ENCODE results near the gene CARD10.

The CARD10 gene

DNA sequence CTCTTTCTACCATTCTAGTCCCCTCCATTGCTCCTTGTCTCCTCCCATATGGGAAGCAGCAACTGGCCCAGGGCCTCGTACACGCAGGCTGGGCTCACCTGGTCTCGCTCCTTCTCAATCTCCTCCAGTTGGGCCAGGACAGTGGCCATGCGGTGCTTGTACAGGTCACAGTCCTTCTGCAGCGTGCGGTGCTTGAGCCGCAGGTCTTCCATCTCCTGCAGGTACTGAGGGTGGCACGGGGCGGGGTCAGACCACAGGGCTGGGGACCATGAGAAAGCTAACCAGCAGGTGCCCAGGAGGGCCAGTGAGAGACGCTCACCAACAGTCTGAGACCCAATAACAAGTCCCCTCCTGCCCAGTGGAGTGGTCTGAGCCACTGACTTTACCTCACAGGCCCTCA lies 11.5 kb downstream of the CARD10 start:
- in situ Hi-C loops (cut with MboI; ENCODE audit: low sequenced_read_pairs) = no loop called here

DNA sequence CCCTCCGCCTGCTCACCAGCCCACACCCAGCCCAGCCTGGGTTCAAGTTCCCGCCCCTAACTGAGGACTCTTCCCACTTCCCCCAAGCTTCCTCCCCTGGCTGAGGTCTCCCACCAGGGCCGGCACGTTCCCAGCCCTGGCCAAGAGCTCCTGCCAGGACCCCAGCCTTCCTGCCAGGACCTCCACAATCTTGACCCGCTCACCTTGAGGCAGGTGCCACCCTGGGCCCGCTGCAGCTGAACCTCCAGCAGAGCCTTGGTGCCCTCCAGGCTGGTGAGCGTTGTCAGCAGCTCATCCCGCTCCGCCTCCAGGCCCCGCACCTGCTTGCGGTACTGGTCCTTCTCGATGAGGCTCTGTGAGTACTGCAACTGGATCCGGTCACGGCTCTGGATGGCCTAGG lies 13.2 kb downstream of the CARD10 start:
- in situ Hi-C loops (cut with MboI; ENCODE audit: low sequenced_read_pairs) = no loop called here

DNA sequence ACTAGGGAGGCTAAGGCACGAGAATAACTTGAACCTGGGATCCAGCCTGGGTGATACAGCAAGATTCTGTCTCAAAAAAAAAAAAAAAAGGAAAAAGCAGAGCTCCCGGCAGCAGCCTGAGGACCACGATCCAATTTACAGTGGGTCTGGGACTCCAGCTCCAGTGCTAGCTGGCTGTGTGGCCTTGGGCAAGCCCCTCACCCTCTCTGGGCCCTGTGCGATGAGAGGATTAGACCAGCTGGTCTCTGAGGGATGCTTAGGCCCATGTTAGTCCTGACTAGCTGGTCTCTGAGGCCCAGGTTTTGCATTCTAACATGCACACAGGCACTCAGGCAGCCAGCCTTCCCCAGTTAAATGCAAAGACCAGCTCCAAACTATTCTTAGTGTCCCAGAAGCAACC lies 13.7 kb downstream of the CARD10 start:
- in situ Hi-C loops (cut with MboI; ENCODE audit: low sequenced_read_pairs) = no loop called here

DNA sequence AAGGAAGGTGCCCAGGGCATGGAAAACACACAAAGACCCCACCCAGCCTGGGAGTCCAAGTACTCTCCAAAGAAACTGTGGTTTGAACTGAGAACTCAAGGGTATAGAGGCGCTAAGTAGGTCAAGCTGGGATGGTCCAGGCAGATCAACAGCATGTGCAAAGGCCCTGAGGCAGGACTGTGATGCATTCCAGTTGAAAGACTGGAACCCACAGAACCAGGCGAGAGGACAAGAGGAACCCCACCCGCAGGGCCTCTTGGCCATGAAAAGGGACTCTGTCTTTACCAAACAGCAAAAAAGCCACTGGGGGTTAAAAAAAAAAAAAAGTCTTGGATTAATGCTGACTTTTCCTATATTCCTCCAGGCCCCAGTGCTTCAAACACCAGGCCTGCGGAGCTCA lies 14.3 kb downstream of the CARD10 start:
- in situ Hi-C loops (cut with MboI; ENCODE audit: low sequenced_read_pairs) = no loop called here

DNA sequence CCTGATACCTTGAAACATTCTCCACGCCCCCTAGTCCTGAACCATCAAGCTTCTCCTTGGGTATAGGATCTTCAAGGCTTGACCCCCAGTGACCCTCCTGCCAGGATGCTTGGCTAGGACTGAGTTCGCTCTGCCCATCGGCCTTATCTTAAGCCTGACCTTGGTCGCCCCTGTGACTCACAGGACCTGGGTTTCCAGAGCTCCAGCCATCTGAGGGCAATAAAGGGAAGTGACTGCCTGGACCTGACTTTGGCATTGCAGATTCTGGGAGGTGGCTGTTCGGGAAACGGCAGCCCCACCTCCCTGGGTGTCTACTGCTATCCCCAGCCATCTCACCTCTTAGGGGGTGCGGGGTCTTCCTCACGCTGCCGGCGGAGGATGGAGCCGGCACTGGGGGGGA lies 15.4 kb downstream of the CARD10 start:
- in situ Hi-C loops (cut with MboI; ENCODE audit: low sequenced_read_pairs) = no loop called here

DNA sequence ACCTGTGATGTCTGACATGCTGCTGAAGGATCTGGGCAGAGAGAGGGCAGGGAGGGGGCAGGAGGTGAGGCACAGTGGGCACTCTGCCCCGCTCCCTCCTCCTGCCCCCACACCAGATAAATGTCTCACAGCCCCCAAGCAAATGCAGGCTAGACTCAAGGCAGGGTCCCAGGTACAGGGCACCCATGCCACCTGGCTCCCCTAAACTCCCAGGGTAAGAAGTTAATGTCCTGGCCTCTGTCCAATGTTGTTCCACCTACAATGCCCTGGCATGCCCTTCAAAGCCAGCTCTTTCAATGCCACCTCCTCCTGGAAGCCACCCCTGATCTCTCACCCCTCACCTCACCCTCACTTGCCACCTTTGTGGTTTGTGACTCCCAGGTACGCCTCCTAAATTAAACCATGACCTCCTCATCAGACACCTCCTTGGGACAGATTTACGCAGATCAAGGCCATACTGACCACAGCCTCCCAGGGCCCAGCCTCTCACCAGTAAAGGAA lies 16.0 kb downstream of the CARD10 start:
- in situ Hi-C loops (cut with MboI; ENCODE audit: low sequenced_read_pairs) = no loop called here

DNA sequence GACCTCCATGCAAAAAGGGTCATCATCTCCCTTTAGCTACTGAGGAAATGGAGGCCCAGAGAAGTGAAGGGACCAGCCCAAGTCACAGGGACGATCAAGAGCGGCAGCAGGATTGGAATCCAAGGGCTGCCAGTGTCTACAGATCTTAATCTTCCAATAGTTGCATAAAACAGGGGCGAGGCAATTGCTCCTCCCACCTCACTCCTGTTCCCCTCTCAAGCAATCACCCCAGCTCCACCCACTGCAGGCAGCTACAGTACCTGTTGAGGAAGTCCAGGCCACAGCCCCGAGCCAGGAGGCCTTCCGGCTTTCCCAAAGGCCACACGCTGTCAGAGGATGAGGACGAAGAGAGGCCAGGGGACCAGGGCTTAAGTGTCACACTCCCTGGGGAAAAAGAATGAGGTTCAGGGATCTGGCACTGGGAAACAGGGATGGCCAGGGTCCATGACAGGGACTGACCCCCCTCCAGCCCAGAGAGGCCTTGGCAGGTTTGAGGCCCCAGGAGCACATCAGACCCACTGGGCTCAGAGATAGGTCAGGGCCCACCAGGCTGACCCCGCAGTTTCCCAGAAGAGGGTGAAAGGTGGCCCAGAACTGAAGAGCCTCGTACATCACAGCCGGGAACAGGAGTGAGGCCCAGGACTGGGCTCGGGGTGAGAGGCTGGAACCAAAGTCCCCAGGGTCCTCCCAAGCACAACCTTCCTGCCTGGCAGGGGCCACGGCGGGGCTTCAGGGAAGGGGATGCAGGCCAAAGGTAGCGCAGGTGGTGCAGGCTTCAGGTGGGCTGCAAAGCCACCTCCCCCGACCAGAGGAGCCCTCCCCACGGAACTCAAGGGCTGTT lies 16.7 kb downstream of the CARD10 start:
- in situ Hi-C loops (cut with MboI; ENCODE audit: low sequenced_read_pairs) = no loop called here

DNA sequence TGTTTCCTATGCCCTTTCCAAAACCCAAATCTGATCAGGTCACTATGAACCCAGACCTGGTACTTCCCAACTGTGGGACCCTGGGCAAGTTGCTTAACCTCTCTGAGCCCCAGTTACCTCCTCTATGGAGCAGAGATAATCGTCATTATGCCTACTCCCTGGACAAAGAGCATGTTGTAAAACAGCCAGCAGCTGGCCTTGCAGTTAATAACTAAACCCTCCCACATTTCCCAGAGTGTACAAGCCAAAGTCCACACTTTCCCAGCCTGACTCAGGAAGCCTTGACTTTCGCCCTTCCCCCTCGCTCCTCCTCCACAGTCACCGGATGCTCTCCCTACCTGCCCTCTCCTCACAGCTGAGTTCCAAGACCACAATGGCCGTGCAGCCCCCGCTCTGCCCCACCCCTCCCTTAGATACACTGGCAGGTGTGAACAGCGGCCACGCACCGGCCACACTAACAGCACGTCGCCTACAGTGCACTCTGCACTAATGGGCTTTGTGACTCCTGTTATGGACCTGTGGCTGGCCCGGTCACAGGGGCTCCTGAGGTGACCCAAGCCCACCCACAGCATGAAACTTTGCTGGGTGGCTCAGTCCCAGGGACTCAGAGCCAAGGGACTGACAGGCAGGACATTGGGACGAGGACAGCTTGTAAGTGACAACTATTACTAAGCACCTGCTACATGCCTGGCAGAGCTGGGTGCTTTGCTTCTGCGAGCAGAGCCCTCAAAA lies 17.4 kb downstream of the CARD10 start:
- in situ Hi-C loops (cut with MboI; ENCODE audit: low sequenced_read_pairs) = no loop called here

DNA sequence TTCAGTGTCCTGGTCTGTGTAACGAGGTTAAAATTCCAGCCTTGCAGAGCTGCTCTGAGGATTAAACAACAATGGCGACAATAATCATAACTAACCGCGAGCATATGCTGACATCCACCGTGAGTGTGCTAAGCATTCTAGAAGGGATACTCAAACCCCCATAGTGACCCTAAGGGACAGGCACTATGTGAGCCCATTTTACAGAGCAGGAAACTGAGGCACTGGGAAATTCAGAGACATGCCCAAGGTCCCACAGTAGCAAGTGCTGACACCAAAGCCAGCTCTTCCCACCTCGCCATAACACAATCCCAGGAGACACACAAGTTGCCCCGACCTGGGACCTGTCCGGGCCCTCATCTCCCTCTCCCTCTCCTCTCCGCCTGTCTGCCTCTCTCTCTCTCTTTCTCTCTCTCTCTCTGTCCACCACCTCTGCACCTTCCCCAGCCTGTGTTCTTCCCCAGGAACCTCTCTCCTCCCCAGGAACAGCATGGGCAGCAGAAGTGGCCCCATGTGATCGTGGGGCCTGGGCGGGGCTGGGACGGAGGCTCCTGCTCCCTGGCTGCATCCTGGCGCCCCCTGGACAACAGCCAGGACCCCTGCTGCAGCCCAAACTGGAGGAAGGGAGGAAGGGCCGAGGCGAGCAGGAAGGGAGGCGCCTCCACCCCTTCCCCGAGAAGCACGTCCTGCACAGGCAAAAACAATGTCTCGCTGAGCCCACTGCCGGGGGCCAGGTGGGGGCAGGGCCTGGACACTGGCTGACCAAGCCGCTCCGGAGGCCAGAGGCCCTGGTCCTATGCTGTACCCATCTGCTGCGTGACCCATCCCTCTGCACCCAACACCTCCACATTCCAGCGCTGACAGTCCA lies 18.2 kb downstream of the CARD10 start:
- in situ Hi-C loops (cut with MboI; ENCODE audit: low sequenced_read_pairs) = no loop called here

DNA sequence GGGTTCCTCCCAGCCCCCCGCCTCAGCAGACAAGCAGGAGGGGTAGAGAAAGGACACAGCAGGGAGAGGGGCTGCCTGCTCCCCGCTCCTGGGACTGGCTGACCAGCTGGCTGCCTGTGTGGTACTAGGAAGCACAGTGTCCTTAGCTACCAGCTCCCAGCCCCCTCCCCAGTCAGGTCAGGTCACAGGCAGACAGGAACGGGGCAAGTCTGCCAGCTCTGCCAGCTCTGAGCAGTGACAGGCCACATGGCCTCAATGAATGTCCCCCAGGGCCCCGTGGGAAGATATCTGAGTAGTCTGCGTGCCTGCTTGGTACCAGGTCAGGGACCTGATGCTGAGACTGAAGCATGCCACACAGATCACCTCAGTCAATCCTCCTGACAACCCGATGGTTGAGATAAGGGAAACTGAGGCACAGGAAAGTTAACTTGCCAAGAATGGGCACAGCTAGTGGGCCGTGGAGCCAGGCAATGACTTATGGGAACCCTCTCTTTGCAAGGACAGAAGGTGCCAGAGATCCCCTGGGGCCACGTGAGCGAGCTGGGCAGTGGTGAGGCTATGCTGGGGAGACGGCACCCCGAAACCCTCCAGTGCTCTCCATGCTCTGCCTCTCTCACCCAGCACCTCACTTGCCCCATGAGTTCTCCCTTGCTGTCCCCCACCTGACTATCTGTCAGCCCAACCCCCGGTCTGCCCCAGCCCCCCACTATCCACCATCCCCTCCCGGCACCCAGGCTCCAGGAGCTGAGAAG lies 19.2 kb downstream of the CARD10 start:
- in situ Hi-C loops (cut with MboI; ENCODE audit: low sequenced_read_pairs) = no loop called here

DNA sequence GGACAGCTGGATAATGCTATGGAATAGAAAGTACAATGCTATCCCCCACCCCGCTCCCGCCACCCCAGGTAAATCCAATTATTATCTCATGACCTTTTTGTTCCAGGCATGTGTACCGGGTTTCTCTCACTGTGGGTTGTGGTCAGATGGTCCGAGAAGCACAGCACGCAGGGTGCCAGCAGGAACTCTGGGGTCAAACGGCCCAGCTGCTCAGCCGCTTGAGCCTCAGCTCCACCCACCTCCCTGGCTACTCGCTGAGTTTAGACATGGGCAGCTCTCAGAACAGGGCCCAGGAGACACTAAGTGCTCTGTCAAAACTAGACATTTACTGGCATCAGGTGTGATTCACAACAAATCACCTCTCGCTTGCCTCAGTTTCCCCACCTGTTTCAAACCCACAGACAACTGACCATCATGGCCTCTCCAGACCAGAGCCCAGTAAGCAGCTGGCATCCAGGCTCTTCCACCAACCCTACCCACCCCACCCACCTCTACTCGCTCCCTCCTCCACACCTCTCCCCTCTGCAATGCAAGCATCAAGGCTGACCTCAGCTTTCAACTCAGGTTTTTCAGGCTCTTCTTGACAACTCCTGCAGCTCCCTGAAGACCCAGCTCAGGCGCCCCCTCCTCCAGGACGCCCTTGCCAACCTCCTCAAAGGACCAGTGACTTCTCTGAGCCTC lies 20.0 kb downstream of the CARD10 start:
- in situ Hi-C loops (cut with MboI; ENCODE audit: low sequenced_read_pairs) = no loop called here

DNA sequence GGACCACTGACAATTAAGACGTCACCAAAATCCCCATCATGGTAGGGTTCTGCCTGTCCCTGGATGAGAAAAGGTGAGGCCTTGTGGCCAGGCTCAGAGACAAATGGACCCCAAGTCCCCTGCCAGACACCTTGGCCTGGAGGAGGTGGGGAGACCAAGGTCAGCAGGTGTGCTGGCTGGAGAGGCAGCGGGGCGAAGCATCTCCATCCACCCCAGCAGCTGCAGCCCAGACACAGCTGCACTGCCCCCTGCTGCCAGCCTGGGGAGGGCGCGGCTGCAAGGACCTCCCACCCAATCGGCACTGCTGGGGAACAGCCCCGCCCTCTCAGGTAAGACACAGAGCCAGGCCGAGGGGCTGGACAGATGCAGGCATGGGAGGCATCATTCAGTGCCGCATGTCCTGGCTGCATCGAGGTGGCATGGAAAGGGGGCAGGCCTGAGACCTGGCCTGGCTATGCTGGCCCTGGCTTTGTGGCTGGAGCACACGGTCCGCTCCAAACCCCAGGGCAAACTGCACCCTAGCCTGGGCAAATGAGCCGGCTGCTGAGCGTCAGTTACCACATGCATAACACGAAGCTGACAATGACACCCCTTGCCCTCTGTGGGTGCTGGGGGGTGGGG lies 20.8 kb downstream of the CARD10 start:
- in situ Hi-C loops (cut with MboI; ENCODE audit: low sequenced_read_pairs) = no loop called here

DNA sequence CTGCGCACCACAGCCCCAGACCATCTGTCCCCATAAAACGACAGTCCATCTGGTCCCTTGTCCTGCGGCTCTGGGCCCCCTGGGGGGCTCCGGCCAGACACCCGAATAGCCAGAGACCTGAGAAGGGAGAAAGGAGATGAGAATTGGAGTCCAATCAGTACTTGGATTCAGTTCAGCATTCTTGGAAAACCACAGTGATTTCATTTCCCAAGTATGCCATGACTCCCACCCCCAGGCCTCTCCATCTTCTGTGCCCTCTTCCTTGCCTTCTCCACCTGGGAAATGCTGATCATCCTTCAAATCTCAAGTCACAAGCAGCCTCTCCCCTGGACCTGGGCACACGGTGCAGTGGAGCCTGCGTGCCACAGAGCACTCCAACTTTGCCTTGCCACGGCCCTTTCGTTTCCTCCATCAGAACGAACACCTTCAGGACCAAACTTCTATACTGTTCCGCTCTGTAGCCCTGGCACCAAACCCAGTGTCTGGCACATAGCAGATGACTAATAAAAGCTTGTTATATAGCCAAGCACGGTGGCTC lies 22.1 kb downstream of the CARD10 start:
- in situ Hi-C loops (cut with MboI; ENCODE audit: low sequenced_read_pairs) = no loop called here

DNA sequence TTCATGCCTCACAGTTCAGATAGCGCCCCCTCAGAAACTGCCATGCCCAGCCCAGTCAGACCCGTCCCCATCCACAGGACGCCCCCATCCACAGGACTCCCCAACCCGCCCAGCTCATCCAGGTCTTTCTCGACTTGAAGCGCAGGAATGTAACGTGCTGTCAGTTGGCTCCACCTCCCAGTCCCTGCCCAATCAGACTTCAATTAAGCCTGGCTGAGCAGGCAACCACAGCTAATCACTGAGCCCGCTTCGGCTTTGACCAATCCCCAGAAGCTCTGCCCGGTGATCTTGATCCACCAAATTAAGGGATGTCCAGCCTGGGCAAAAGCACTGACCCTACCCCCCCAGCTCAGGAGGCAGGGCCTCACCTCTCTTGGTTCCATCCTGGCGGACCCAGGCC lies 22.6 kb downstream of the CARD10 start:
- in situ Hi-C loops (cut with MboI; ENCODE audit: low sequenced_read_pairs) = no loop called here

DNA sequence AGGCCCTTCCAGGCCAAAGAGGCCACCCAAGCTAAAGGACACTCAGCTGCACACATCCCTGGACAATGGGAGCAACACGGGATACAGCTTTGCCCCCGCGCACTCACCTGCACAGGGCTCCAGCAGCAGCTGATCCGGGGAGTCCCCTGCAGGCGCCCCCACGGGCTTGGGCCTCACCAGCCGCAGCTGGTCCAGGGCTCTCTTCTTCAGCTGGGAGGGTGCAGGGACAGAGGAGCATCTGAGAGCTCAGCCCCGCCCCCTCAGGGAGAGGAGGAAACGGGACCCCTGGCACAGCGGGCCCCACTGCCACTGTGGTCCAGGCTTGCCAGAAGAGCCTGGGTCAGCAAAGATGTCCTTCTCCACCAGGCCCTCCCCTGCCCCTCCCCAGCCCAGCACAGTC lies 25.2 kb downstream of the CARD10 start:
- in situ Hi-C loops (cut with MboI; ENCODE audit: low sequenced_read_pairs) = no loop called here

DNA sequence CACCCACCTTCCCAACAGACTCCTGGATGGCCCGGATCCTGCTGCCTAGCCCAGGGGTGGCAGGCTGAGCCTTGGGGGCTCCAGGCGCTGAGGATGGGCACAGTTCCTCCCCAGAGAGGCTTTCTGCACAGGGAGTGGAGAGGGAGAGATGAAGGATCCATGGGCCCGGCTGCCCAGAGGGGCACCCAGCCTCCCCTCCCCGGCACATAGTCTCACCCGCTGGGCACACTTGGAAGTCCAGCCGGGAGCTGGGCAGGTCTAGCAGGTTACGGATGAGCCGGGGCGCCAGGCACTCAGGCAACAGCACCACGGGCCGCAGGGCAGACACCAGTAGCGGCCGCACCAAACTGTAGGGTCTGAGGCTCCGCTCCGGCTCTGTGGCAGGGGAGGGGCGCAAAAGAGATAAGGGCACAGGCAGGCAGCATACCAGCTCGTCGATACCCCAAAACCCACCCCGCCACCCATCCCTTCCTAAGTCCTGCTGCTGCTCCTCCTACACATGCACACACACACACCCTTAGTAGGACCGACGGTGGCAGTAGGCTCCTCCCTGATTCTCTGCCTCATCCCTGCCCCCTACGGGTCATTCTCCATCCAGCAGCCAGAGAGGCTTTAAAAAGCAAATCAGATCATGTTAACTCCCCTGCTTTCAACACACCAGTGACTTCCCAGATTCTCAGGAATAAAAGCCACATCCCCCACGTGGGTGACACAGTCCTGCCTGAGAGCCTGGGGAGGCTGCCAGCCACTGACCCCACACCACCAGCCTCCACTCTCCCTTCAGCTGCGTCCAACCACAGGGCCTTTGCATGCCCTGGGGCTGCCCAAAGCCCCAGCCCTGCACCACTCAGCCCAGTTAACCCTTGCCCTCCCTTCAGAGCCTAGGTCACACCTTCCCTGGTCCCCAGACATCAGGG lies 26.5 kb downstream of the CARD10 start:
- in situ Hi-C loops (cut with MboI; ENCODE audit: low sequenced_read_pairs) = no loop called here

DNA sequence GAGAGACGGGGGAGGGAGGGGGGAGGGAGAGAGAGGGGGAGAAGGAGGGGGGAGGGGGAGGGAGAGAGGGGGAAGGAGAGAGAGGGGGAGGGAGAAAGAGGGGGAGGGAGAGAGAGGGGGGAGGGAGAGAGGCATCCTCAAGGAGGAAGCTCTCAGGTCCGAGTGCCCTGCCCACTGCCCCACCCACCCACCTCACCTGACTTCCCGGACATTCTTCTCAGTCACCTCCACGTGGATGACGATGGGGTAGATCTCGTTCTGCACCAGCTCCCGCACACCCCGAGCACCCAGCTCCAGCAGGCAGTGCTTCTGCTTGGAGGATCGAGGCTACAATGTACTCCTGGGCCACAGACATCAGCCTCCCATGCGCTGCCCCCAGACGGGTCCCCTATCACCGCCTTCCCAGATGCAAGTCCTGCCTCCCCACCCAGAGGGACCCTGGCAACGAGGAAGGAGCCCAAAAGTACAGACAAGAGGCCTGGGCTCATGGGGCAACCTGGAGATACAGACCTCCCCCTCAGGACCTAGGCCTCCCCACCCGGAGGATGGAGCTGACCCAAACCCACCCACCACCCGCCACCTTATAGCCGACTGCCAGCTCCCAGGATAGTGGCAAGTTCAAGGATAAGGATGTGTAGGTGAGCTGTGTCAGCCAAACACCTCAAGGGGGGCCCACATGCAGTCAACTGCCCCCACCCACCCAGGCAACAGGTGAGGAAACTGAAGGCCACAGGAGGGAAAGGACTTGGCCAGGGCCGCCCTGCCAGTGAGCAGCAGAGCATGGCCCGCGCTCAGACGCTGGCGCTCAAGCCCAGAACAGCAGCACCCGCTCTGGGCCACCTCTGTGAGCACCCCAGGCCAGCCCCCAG lies 27.4 kb downstream of the CARD10 start:
- in situ Hi-C loops (cut with MboI; ENCODE audit: low sequenced_read_pairs) = no loop called here

Measured in HL-60/S4 treated with retinoic acid at 250 ng/mL for 4 days and 3 days (cell line).